AG09309 (cell line): Measurements from ENCODE around the gene ASGR2.
"Not testable (repeated sequence)": the region's sequence is repeated elsewhere in the genome, so short reads cannot be mapped to it uniquely, and the experiment has no call there.

ENCODE experiments used
- DNase-seq: peaks from one replicate; pipeline ENCODE4 v3.0.0-alpha.2; 2010; ENCODE audit warnings: low read depth
- H3K4me3 ChIP-seq: 2 replicates; pipeline ENCODE4 v1.5.1; 2011; ENCODE audit warnings: mild to moderate bottlenecking, low read depth, low read length, moderate library complexity; ENCODE audit not compliant: control insufficient read depth
- TF ChIP-seq, protein P1 (sequence below): IDR thresholded peaks from 2 replicates; pipeline ENCODE4 v1.5.1; 2011; ENCODE audit warnings: mild to moderate bottlenecking, low read depth, low read length, inconsistent platforms; ENCODE audit not compliant: insufficient read depth, control insufficient read depth; ENCODE audit errors: missing control alignments

ASGR2 gene

DNA sequence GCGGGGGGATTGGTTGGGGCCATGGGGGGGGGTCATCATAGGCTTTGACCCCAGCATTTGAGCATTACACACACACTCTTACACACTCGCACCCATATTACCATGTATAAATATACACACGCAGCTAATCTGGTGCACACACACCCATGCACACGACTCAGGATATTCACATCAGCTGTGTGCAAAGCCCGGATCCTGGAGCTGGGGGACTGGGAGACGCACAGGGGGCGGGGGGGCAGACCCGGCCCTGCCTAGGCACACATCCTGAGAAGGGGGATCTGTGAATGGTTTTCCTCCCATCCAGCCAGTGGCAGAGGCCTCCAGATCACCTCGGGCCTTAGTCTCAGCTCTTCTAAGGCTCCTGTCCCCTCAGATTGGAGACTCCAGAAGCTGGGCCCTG lies 5.6 kb downstream of the ASGR2 start:
- no peak for DNase-seq
- no peak overlapping the region for H3K4me3 ChIP-seq
- TF ChIP-seq, protein P1, sequence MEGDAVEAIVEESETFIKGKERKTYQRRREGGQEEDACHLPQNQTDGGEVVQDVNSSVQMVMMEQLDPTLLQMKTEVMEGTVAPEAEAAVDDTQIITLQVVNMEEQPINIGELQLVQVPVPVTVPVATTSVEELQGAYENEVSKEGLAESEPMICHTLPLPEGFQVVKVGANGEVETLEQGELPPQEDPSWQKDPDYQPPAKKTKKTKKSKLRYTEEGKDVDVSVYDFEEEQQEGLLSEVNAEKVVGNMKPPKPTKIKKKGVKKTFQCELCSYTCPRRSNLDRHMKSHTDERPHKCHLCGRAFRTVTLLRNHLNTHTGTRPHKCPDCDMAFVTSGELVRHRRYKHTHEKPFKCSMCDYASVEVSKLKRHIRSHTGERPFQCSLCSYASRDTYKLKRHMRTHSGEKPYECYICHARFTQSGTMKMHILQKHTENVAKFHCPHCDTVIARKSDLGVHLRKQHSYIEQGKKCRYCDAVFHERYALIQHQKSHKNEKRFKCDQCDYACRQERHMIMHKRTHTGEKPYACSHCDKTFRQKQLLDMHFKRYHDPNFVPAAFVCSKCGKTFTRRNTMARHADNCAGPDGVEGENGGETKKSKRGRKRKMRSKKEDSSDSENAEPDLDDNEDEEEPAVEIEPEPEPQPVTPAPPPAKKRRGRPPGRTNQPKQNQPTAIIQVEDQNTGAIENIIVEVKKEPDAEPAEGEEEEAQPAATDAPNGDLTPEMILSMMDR: no peak

DNA sequence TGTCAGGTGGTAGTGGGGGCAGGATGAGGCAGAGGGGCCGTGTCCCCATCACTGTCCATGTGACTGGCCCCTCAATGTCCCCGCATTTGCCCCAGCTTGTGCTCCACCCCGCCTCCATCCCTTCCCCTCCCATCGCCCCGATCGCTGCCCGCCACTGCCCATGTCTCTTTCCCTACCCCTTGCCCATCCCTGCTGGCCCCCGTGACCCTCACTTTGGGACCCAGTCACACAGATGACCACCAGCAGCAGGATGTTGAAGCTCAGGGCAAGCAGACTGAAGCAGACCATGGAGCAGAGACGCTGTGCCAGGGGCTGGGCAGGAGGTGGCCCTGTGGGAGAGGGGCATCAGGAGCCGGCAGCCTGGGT lies 6.1 kb downstream of the ASGR2 start:
- DNase-seq: no peak
- TF ChIP-seq, protein P1: no peak
- H3K4me3 ChIP-seq: no peak overlapping the region

DNA sequence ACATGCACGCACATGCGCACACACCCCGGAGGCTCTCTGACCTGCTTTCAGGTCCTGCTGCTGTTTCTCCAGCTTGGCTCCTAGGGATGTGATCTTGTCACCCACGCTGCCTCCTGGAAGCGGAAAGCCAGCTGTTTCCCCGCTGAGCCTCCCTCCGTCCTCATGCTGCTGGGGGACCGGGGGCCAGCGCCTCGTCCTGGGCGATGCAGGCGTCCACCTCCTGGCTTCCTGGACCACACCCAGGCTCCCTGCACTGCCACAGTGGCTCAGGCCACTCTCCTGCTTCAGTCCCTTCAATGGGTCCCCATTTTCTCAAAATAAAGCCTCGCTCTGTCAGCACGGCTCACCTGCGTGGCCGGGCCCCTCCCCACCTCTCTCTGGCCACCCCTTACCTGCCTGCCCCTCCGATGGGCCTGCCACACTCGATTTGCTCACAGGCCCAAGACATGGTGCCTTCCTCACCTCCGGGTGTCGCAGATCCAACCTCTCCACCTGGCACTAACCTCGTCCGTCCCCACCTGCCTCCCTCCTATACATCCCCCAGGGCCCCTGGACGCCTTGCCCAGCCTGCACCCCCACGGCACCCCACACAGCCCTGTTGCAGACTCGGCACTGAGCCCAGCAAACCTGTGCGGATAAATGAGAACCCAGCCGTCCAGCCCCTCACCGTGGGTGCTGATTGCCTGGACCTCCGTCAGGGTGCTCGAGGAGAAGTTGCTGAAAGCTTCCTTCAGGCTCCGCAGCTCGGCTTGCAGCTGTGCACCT lies 6.6 kb downstream of the ASGR2 start:
- TF ChIP-seq, protein P1: no peak
- DNase-seq: no peak

DNA sequence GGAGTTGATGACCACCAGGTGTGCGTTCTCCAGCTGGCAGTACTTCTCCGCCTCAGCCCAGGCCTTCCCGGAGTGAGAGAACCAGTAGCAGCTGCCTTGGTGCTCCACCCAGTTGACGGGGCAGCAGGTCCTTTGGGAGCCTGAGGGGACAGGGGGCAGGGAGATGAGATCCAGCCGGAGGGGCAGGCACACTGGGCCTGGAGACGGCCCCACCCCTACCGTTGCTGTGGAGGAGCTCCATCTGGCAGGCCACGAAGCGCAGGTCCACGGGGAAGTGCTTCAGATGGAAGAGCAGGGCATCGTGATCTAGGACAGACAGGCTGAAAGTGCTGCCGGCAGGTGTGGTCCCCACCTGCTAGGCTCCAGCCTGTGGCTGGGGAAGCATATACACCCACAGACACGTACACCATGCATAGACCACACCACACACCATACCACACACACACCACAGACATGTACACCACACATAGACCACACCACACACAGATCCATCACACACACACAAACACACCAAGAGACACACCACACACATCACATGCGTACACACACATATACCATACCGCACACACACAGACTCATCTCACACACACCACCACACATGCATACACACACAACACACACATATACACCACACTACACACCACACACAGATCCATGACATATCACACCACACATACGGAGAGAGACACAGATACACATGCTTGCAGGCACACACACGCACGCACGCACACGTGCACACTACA lies 7.4 kb downstream of the ASGR2 start:
- TF ChIP-seq, protein P1: no peak
- no peak for DNase-seq
- no peak overlapping the region for H3K4me3 ChIP-seq

More for the DNA sequence above, 6.6 kb downstream of the ASGR2 start:
- no peak overlapping the region for H3K4me3 ChIP-seq

DNA sequence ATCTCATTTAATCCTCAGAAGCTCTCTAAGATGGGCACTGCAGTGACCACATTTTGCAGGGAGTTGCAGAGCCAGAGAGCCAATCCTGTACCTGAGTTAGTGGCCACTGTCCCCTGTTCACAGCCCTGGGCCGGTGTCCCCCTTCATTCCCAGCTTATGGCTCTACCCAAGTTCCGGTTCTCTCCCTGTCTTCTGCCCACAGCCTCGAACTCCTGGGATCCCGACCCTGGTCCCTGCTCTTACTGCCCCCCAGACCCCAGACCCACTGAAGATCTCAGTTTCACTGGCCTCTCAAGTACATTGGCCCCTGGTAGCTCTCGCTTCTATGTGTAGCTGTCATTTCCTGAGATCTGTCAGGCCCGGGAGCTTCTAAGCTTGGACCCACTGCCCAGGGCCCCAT lies 12.2 kb downstream of the ASGR2 start:
- H3K4me3 ChIP-seq: no peak overlapping the region
- TF ChIP-seq, protein P1: no peak
- DNase-seq: no peak

DNA sequence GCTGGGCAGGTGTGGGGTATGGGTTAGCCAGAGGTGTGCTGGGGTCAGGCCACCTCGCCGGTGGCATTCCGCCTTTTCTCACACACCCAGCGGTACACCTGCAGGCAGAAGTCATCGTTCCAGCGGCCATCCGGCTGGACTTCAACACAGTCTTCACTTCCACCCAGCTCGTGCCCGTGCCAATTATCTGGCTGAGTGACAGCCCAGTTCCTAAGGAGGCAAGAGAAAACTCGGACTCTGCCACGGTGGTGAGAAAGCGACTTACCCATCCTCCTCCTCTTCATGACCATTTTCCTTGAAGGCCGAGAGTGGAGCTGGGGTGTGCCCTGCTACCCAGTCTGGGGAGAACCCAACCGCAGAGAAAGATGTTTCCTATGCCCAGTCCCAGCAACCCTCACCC lies 13.1 kb downstream of the ASGR2 start:
- H3K4me3 ChIP-seq: no peak overlapping the region
- TF ChIP-seq, protein P1: no peak
- no peak for DNase-seq

DNA sequence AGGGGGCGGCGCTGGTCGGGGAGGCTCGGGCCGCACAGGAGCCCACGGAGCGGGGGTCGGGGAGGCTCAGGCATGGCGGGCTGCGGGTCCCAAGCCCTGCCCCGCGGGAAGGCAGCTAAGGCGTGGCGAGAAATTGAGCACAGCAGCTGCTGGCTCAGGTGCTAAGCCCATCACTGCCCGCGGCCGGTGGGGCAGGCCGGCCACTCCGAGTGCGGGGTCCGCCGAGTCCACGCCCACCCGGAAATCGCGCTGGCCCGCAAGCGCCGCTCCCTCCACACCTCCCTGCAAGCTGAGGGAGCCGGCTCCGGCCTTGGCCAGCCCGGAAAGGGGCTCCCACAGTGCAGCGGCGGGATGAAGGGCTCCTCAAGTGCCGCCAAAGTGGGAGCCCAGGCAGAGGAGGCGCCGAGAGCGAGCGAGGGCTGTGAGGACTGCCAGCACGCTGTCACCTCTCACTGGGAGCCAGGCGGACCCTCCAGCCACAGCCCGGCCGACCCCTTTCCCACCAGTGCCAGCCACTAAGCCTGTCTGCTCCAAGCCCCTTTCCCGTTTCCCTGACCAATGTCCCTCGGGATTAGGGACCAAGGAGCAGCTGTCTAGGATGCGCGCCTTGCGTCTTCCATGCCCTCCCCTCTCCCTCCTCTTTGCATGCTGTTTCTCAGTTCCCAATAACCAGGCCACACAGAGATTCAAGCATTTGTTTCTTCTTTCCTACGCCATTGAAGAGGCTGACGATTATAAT lies 13.8 kb downstream of the ASGR2 start:
- not testable (repeated sequence) for H3K4me3 ChIP-seq

More for the DNA sequence above, 13.8 kb downstream of the ASGR2 start:
- not testable (repeated sequence) for DNase-seq
